H1 (cell line): ENCODE measurements around the gene PRELID2. TPM values are rescaled to one million over a fixed set of nuclear protein-coding genes. Genes with fewer than 3 reads are reported as not detected.

Experiments
- polyA plus RNA-seq, 7 experiments: library from polyadenylated mRNA; depleted of rRNA in 3 of 7; stranded (reverse) in 5 of 7; unstranded in 2 of 7; fragments of >200 nt in 5 of 7; fragments of 200-250 nt in 2 of 7; gene quantifications; 1 replicate in 5 of 7; 2 replicates in 1 of 7; 4 replicates in 1 of 7; pipeline versions ENCODE4 v1.2.1 to v1.2.3, GENCODE V29; 2011 to 2013; ENCODE audit warnings: missing spikeins in 2 of 7, mixed read lengths in 2 of 7
- total RNA-seq: library from RNA; stranded (reverse); fragmentation: NEBNext Ultra II Directional; extraction: Animal tissue kit (Norgen Biotek cat#: 25700); gene quantifications from 2 replicates; pipeline ENCODE4 v1.2.1, GENCODE V29; 2021
- TF ChIP-seq, protein P1 (sequence below): IDR thresholded peaks from 2 replicates; pipeline ENCODE4 v1.6.1; 2012; ENCODE audit warnings: low read length, inconsistent platforms

The PRELID2 gene
- total and polyA plus RNA-seq, 2 of the 8 experiments (the other 6 are each of a cell fraction or from before 2014, with no cell fraction given): 2.2 to 7.8 TPM

DNA sequence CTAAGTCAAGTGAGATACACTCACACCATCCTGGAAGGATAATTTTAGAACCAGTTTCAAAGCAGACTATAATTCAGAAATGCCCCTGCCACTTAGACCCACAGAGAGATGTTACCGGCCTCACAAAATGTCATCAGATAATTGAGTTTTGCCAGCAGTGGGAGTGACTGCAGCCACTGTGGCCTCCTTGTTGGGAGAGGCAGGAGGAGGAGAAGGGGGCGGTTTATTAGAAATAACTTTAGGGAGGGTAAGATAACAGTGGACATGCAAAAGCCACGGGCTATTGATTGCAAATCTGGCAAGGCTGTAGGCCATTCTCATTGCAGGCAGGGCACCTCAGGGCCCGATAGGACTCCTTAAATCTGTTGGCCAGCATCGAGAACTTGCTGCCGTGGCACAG lies 24.3 kb upstream of the PRELID2 start (continued):
- TF ChIP-seq, protein P1, sequence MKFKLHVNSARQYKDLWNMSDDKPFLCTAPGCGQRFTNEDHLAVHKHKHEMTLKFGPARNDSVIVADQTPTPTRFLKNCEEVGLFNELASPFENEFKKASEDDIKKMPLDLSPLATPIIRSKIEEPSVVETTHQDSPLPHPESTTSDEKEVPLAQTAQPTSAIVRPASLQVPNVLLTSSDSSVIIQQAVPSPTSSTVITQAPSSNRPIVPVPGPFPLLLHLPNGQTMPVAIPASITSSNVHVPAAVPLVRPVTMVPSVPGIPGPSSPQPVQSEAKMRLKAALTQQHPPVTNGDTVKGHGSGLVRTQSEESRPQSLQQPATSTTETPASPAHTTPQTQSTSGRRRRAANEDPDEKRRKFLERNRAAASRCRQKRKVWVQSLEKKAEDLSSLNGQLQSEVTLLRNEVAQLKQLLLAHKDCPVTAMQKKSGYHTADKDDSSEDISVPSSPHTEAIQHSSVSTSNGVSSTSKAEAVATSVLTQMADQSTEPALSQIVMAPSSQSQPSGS: no peak
